ENCODE data around the gene CHPF. TPM values are rescaled to one million over a fixed set of nuclear protein-coding genes. Genes with fewer than 3 reads are reported as not detected.

CHPF gene
- total RNA-seq, 1 donor from 2014 or later: 4.7 TPM

DNA sequence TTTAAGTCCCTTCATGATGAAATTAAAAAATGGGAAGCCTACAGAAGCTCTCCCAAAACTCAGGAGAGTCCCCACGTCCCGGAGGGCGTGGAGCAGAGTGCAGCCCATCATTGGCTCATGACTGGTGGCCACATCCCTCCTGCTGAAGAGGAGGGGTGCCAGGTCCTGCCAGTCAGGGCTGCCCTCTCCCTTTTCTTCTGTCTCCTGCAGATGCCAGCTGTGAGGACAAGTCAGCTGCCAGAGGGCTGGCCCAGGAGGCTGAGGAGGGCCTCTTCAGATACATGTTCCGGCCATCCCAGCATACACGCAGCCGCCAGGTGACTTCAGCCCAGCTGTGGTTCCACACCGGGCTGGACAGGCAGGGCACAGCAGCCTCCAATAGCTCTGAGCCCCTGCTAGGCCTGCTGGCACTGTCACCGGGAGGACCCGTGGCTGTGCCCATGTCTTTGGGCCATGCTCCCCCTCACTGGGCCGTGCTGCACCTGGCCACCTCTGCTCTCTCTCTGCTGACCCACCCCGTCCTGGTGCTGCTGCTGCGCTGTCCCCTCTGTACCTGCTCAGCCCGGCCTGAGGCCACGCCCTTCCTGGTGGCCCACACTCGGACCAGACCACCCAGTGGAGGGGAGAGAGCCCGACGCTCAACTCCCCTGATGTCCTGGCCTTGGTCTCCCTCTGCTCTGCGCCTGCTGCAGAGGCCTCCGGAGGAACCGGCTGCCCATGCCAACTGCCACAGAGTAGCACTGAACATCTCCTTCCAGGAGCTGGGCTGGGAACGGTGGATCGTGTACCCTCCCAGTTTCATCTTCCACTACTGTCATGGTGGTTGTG is 31.1 kb upstream of the CHPF start:
- no peak for DNase-seq
- Mint-ChIP-seq H3K27ac (no peak overlapping the region), H3K4me3 (no peak overlapping the region), H3K9me3 (no peaks in the 10 kb centered on the region), H3K36me3 (ENCODE audit: low read depth) (no peaks in the 10 kb centered on the region), H3K4me1 (no peaks in the 10 kb centered on the region), H3K27me3 (peaks cover 39% of the 10 kb centered on the region)
- TF ChIP-seq, protein P1, sequence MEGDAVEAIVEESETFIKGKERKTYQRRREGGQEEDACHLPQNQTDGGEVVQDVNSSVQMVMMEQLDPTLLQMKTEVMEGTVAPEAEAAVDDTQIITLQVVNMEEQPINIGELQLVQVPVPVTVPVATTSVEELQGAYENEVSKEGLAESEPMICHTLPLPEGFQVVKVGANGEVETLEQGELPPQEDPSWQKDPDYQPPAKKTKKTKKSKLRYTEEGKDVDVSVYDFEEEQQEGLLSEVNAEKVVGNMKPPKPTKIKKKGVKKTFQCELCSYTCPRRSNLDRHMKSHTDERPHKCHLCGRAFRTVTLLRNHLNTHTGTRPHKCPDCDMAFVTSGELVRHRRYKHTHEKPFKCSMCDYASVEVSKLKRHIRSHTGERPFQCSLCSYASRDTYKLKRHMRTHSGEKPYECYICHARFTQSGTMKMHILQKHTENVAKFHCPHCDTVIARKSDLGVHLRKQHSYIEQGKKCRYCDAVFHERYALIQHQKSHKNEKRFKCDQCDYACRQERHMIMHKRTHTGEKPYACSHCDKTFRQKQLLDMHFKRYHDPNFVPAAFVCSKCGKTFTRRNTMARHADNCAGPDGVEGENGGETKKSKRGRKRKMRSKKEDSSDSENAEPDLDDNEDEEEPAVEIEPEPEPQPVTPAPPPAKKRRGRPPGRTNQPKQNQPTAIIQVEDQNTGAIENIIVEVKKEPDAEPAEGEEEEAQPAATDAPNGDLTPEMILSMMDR (IDR thresholded peaks at IDR 0.05): no peak
- ATAC-seq (ENCODE audit: low read depth): no peak
- ChIA-PET CTCF (no interaction called here), POLR2A (no interaction called here)
- intact Hi-C loops (cut with micrococcal nuclease): no loop called here

DNA sequence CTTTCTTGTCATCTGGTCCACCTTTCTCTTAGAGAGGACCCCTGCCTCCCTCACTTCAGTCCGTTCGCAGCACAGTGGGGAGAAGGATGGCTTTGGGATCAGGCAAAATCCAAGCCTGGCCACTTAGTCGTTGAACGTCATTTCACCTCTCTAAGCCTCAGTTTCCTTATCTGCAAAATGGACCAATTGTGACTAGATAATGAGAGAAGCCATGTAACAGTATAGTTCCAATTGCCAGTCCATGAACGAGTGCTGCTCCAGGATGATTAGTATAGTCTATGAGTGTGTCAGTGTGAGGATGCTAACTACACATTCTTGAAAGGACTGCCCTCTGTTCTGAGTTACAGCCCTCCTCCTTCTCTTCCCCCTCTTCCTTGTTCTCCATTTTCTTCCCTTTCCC is 29.6 kb upstream of the CHPF start:
- ATAC-seq (ENCODE audit: low read depth) (no peak), DNase-seq (no peak)
- intact Hi-C loops (cut with micrococcal nuclease): no loop called here
- H3K27me3 Mint-ChIP-seq: peaks cover 50% of the 10 kb centered on the region
- no peak overlapping the region for H3K4me3 Mint-ChIP-seq
- no peaks in the 10 kb centered on the region for H3K9me3 Mint-ChIP-seq
- TF ChIP-seq, protein P1 (IDR thresholded peaks at IDR 0.05): no peak
- ChIA-PET POLR2A (no interaction called here), CTCF (no interaction called here)
- H3K4me1 Mint-ChIP-seq: no peaks in the 10 kb centered on the region
- no peaks in the 10 kb centered on the region for H3K36me3 Mint-ChIP-seq (ENCODE audit: low read depth)
- H3K27ac Mint-ChIP-seq: no peak overlapping the region

DNA sequence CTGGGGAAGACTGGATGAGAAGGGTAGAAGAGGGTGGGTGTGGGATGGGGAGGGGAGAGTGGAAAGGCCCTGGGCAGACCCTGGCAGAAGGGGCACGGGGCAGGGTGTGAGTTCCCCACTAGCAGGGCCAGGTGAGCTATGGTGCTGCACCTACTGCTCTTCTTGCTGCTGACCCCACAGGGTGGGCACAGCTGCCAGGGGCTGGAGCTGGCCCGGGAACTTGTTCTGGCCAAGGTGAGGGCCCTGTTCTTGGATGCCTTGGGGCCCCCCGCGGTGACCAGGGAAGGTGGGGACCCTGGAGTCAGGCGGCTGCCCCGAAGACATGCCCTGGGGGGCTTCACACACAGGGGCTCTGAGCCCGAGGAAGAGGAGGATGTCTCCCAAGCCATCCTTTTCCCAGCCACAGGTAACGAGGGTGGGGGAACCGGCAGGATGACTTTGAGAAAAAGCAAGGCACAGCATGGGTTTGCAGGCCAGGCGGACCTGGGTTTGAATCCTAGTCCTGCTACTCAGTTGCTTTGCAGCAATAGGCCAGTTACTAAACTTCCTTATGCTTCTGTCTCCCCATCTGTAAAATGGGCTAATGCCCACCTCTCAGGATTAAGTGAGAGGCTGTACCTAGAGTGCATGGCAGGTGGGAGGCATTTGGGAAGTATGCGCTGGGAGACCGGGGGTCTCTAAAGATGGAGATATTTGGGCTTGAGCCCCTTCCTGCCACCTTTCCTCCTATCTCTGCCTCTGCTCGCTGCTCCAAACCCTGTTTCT is 28.8 kb upstream of the CHPF start, which contains the start of gene INHA:
INHA (plus strand) TSS at position 74 of the 765 bp plus-strand sequence; CDS start at position 139, 65 bp downstream.
- POLR2A ChIA-PET: no interaction called here
- Mint-ChIP-seq H3K4me3 (peak within 1 kb of the TSS; percentile 19), H3K27ac (no peak within 1 kb of the TSS), H3K27me3 (peaks cover 55% of the 10 kb centered on the region), H3K36me3 (ENCODE audit: low read depth) (no peaks in the 10 kb centered on the region), H3K9me3 (no peaks in the 10 kb centered on the region), H3K4me1 (no peaks in the 10 kb centered on the region)
- DNase-seq (no peak), ATAC-seq (ENCODE audit: low read depth) (no peak)
- intact Hi-C loops (cut with micrococcal nuclease): no loop called here
- CTCF ChIA-PET: no interaction called here
- TF ChIP-seq, protein P1 (IDR thresholded peaks at IDR 0.05): no peak

DNA sequence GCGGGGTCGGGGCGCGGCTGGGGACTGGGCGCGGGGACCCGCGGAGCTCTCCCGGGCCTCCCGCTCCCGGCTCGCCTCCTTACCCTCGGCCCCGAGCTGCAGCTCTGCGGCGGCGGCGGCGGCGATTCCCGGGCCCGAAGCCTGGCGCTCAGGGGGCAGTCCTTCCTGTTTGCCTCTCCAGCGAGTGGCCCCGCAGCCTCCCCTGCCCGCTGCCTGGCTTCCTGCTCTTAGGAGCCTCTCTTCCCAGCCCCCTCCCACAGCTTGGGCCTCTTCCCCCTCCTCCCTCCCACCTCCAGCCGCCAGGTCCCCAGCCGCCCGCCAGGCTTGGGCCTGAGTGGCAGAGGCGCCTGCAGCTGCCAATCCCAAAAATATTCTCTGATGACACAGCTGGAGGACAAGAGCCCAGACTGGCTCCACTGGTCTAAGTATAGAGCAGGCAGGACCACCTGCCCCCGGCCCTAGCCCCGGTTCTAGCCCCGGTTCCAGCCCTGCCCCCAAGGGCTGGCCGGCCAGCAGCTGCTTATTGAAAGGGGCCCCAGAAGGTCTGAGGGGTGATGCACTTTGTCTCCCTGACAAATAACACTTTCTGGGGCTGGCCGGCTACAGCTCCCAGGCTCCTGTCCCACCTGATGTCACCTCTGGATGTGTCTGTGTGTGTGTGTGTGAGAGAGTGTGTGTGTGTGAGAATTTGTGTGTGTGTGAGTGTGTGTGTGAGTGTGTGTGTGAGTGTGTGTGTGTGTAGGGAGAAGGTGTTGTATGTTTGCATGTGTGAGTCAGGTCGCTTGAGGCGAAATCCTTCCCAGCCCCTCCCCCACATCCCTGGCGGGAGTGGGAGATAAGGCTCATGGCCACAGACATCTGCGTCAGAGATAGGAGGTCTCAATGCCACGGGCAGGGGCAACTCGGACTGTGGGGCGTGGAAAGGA is 28.0 kb upstream of the CHPF start, which contains the start of gene OBSL1:
OBSL1 (minus strand) TSS at position 229 of the 926 bp plus-strand sequence. CDS start 307 bp downstream, outside the sequence.
- CTCF ChIA-PET: interaction anchor here (1.4 kb wide), 1 partner anchor 11 kb away, joined by 6 read pairs; no protein-coding TSS in a partner anchor
- intact Hi-C loops (cut with micrococcal nuclease): no loop called here

More for the DNA sequence above, 28.0 kb upstream of the CHPF start, which contains the start of gene OBSL1:
- TF ChIP-seq, protein P1 (IDR thresholded peaks at IDR 0.05): no peak
- no peak for DNase-seq
- H3K36me3 Mint-ChIP-seq (ENCODE audit: low read depth): no peaks in the 10 kb centered on the region
- H3K4me3 Mint-ChIP-seq: peak within 1 kb of the TSS; percentile 19
- peaks cover 56% of the 10 kb centered on the region for H3K27me3 Mint-ChIP-seq
- peak; percentile 21 for ATAC-seq (ENCODE audit: low read depth)
- no peaks in the 10 kb centered on the region for H3K9me3 Mint-ChIP-seq
- H3K27ac Mint-ChIP-seq: no peak within 1 kb of the TSS
- no peaks in the 10 kb centered on the region for H3K4me1 Mint-ChIP-seq
- POLR2A ChIA-PET: no interaction called here
